HCT116 (cell line): ENCODE data around the gene TARS1. TPM values are rescaled to one million over a fixed set of nuclear protein-coding genes. Genes with fewer than 3 reads are reported as not detected.

Experiments
- ATAC-seq: fragments of 200-7000 bp; cut with Tn5 transposase; 2 replicates; pipeline ENCODE4 v1.9.1; 2020; ENCODE audit warnings: mild to moderate bottlenecking, moderate library complexity
- BruUV-seq: library from RNA; stranded (reverse); fragments of 400-500 nt; replicated peaks from 2 replicates; lab custom pipeline; 2021; lab: Mats Ljungman, UMichigan
- CTCF ChIA-PET: fragments of 300-600 bp; sonication (Branson Sonifier 250); formaldehyde crosslinking; loops from one replicate; lab custom pipeline; 2021; ENCODE audit warnings: antibody characterized with exemption; lab: Charles Lee
- POLR2A ChIA-PET: fragments of 300-600, 350-600 bp; sonication (Branson Sonifier 250); formaldehyde crosslinking; loops from one replicate; lab custom pipeline; 2021; ENCODE audit warnings: antibody characterized with exemption; lab: Charles Lee
- RAD21 ChIA-PET, 2 experiments: fragments of 300-600 bp; sonication (Branson Sonifier 250); formaldehyde crosslinking; loops; one replicate each; lab custom pipeline; 2023; ENCODE audit warnings: low total read pairs in 2 of 2; ENCODE audit not compliant: uncharacterized antibody in 2 of 2, unreplicated experiment in 2 of 2, low non-redundant PET in 1 of 2; lab: Charles Lee
- DNase-seq: peaks from one replicate; pipeline ENCODE4 v3.0.0-alpha.2; 2010; ENCODE audit warnings: low read depth, low spot score
- H2AFZ ChIP-seq: fragments of 200-600 bp; shearing (Covaris generic), sonication (generic); 2 replicates; pipeline ENCODE4 v1.6.1; 2017; ENCODE audit warnings: low read depth, mixed run types, mixed read lengths, antibody characterized with exemption, low read length; ENCODE audit not compliant: poor library complexity, severe bottlenecking
- H3K27ac ChIP-seq: 2 replicates; pipeline ENCODE4 v1.5.1; 2012; ENCODE audit warnings: low read depth, low read length
- H3K27me3 ChIP-seq: fragments of 200-600 bp; sonication (generic); 2 replicates; pipeline ENCODE4 v1.6.1; 2016; ENCODE audit warnings: mixed run types, low read length, mixed read lengths; ENCODE audit not compliant: insufficient read depth
- H3K36me3 ChIP-seq, 2 experiments: fragments of 200-500 bp in 1 of 2; fragments of 200-600 bp in 1 of 2; sonication (Bioruptor generic) in 1 of 2; sonication (generic) in 1 of 2; 2 replicates each; pipeline versions ENCODE4 v1.5.1 to v1.6.1; 2014 to 2016; ENCODE audit warnings: low read length in 2 of 2, inconsistent platforms in 1 of 2, mixed read lengths in 1 of 2, mixed run types in 1 of 2; ENCODE audit not compliant: insufficient read depth in 2 of 2, control insufficient read depth in 1 of 2
- H3K4me1 ChIP-seq, 2 experiments: fragments of 200-600 bp in 1 of 2; sonication (generic) in 1 of 2; 2 replicates each; pipeline versions ENCODE4 v1.5.1 to v1.6.1; 2012 to 2017; ENCODE audit warnings: low read length in 2 of 2, inconsistent platforms in 1 of 2, mild to moderate bottlenecking in 1 of 2, mixed read lengths in 1 of 2, mixed run types in 1 of 2, moderate library complexity in 1 of 2; ENCODE audit not compliant: insufficient read depth in 2 of 2, control insufficient read depth in 1 of 2
- H3K4me2 ChIP-seq: fragments of 200-600 bp; sonication (generic); 2 replicates; pipeline ENCODE4 v1.6.1; 2017; ENCODE audit warnings: mixed run types, low read length, mixed read lengths
- H3K4me3 ChIP-seq, 2 experiments: fragments of 200-600 bp in 1 of 2; sonication (generic) in 1 of 2; replicated peaks in 1 of 2; 2 replicates each; pipeline ENCODE4 v1.5.1; 2011 to 2016; ENCODE audit warnings: low read length in 2 of 2, control low read depth in 1 of 2, low read depth in 1 of 2, mild to moderate bottlenecking in 1 of 2, mixed read lengths in 1 of 2, mixed run types in 1 of 2
- H3K79me2 ChIP-seq: fragments of 200-600 bp; sonication (generic); 2 replicates; pipeline ENCODE4 v1.6.1; 2017; ENCODE audit warnings: mild to moderate bottlenecking, mixed run types, low read length, moderate library complexity, mixed read lengths; ENCODE audit not compliant: insufficient read depth
- H3K9ac ChIP-seq: fragments of 200-600 bp; sonication (generic); 2 replicates; pipeline ENCODE4 v1.6.1; 2016; ENCODE audit warnings: low read length, mixed read lengths
- H3K9me2 ChIP-seq: fragments of 200-600 bp; sonication (generic), shearing (Covaris generic); 2 replicates; pipeline ENCODE4 v1.6.1; 2017; ENCODE audit warnings: mixed run types, mild to moderate bottlenecking, moderate library complexity; ENCODE audit not compliant: insufficient read depth
- H3K9me3 ChIP-seq, 2 experiments: fragments of 200-500 bp in 1 of 2; fragments of 200-600 bp in 1 of 2; sonication (Bioruptor generic) in 1 of 2; sonication (generic) in 1 of 2; 2 replicates each; pipeline ENCODE4 v1.6.1; 2014 to 2017; ENCODE audit warnings: low read length in 2 of 2, mixed read lengths in 2 of 2, inconsistent platforms in 1 of 2, low read depth in 1 of 2, mild to moderate bottlenecking in 1 of 2, mixed run types in 1 of 2, moderate library complexity in 1 of 2; ENCODE audit not compliant: control insufficient read depth in 1 of 2, insufficient read depth in 1 of 2
- H4K20me1 ChIP-seq: fragments of 200-600 bp; sonication (generic), shearing (Covaris generic); 2 replicates; pipeline ENCODE4 v1.6.1; 2017; ENCODE audit warnings: mixed run types, mild to moderate bottlenecking, moderate library complexity; ENCODE audit not compliant: insufficient read depth
- CEBPB ChIP-seq: IDR thresholded peaks from 2 replicates; pipeline ENCODE4 v1.6.1; 2012; ENCODE audit warnings: low read depth
- CTCF ChIP-seq, 3 experiments: fragments of 200-600 bp in 1 of 3; sonication (generic) in 1 of 3; IDR thresholded peaks in 2 of 3; conservative IDR thresholded peaks in 1 of 3; 2 replicates each; pipeline ENCODE4 v1.5.1; 2012 to 2017; ENCODE audit warnings: low read depth in 2 of 3, low read length in 2 of 3, antibody characterized with exemption in 1 of 3, borderline replicate concordance in 1 of 3, control low read depth in 1 of 3, mild to moderate bottlenecking in 1 of 3, mixed read lengths in 1 of 3, mixed run types in 1 of 3, moderate library complexity in 1 of 3; ENCODE audit not compliant: insufficient read depth in 1 of 3
- EZH2phosphoT487 ChIP-seq: fragments of 200-600 bp; IDR thresholded peaks from 2 replicates; pipeline ENCODE4 v1.6.1; 2018; ENCODE audit warnings: antibody characterized with exemption, borderline replicate concordance
- FOSL1 ChIP-seq: IDR thresholded peaks from 2 replicates; pipeline ENCODE4 v1.6.1; 2012; ENCODE audit warnings: low read depth
- MAX ChIP-seq: IDR thresholded peaks from 2 replicates; pipeline ENCODE4 v1.6.1; 2012
- POLR2A ChIP-seq: IDR thresholded peaks from 2 replicates; pipeline ENCODE4 v1.7.0; 2011; ENCODE audit warnings: borderline replicate concordance; ENCODE audit not compliant: insufficient read depth, insufficient read length; ENCODE audit errors: extremely low read depth
- RAD21 ChIP-seq: IDR thresholded peaks from 2 replicates; pipeline ENCODE4 v1.6.1; 2012; ENCODE audit warnings: low read depth, mild to moderate bottlenecking
- SIN3A ChIP-seq: IDR thresholded peaks from 2 replicates; pipeline ENCODE4 v1.6.1; 2012; ENCODE audit warnings: low read depth
- SRF ChIP-seq: IDR thresholded peaks from 2 replicates; pipeline ENCODE4 v1.6.1; 2012; ENCODE audit warnings: low read depth
- YY1 ChIP-seq: IDR thresholded peaks from 2 replicates; pipeline ENCODE4 v1.6.1; 2011; ENCODE audit warnings: low read length, low read depth, moderate library complexity, mild to moderate bottlenecking; ENCODE audit not compliant: insufficient replicate concordance; ENCODE audit errors: extremely low read depth
- intact Hi-C: fragments of 100-400 bp; cut with micrococcal nuclease; formaldehyde crosslinking; loops from 2 replicates; pipeline ENCODE4 v1.10.0; 2022
- total RNA-seq: library from RNA; stranded (reverse); gene quantifications from one replicate; pipeline ENCODE4 v1.2.1, GENCODE V29; 2021; ENCODE audit not compliant: unreplicated experiment
- TF ChIP-seq, protein P1 (sequence below): IDR thresholded peaks from 2 replicates; pipeline ENCODE4 v1.6.1; 2012; ENCODE audit warnings: low read depth

The TARS1 gene
- total RNA-seq, 1 experiment from 2014 or later = 291 TPM

DNA sequence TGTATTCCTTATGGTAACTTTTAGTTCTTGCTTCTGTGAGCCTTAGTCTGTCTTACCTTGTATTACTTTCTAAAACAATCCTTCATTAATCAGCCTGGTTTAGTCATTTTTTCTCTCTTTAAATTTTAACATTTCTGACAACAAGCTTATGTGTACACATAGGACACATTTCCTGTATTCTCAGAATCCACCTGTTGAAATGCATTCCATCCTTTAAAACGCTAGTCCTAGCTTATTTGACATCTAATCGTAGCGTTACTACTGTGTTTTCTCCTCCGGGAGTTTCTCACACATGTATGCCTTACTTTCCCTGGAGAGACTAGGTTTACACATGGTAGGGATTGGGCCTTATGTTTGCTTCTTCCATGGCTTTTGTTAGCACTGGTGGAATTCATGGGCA lies 3.8 kb downstream of the TARS1 start:
- Histone ChIP-seq H3K4me2 (no peak overlapping the region), H3K27ac (no peak overlapping the region), H3K36me3 (peaks cover 34 to 41% of the 10 kb centered on the region in 2 experiments), H3K4me3 (no peak overlapping the region), H3K9ac (no peak overlapping the region), H2AFZ (no peak overlapping the region), H3K9me3 (no peaks in the 10 kb centered on the region), H3K9me2 (no peaks in the 10 kb centered on the region), H3K27me3 (no peaks in the 10 kb centered on the region), H4K20me1 (peaks cover 31% of the 10 kb centered on the region; the same call in 1 of the 2 replicates), H3K4me1 (peaks cover 10 to 14% of the 10 kb centered on the region in 2 experiments; a peak in 3 of 4 replicates), H3K79me2 (peaks cover 95% of the 10 kb centered on the region)
- CTCF ChIA-PET = no interaction called here
- RAD21 ChIA-PET = no interaction called here
- intact Hi-C loops = loop anchor here (10.0 kb wide), 2 partner anchors 140 to 1480 kb away; partner anchors contain the start of gene DNAJC21
- ATAC-seq = no peak
- TF ChIP-seq POLR2A (no peak), FOSL1 (no peak), CTCF (IDR thresholded peaks at IDR 0.05 in 2 of 3, conservative IDR thresholded peaks at IDR 0.05 in 1 of 3; ENCODE audit: borderline replicate concordance in 1 of 3, insufficient read depth in 1 of 3, low read depth in 2 of 3, low read length in 2 of 3) (no peak), CEBPB (no peak), RAD21 (no peak), MAX (no peak)
- DNase-seq = no peak
- POLR2A ChIA-PET = no interaction called here
- no TSS peak for BruUV-seq

DNA sequence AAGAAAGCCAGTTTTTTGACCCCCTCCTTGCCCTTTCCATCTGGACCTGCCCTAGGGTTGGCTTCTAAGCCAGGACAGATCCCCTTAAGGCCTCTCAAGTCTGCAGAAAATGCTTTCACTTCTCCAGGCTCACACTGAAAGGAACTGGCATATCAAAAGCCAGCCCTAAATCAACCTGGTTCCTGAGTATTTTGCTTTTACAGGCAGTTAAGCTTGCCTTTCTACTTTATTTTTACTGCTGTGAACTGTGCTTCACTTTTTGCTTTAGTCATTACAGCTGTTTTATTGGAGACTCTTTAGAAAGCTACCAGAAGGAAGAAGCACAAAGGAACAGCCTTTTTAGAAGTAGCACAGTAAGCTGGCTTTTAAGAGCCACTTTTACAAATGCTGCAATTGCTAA lies 5.0 kb downstream of the TARS1 start:
- H3K27ac ChIP-seq = no peak overlapping the region
- intact Hi-C loops = loop anchor here (10.0 kb wide), 2 partner anchors 139 to 1479 kb away; partner anchors contain the start of gene DNAJC21
- H3K79me2 ChIP-seq = peaks cover 100% of the 10 kb centered on the region
- H3K4me1 ChIP-seq = peaks cover 10 to 14% of the 10 kb centered on the region in 2 experiments; a peak in 3 of 4 replicates
- H3K9me3 ChIP-seq = no peaks in the 10 kb centered on the region
- no peak overlapping the region for H3K9ac ChIP-seq
- no peak overlapping the region for H3K4me2 ChIP-seq
- no peaks in the 10 kb centered on the region for H3K27me3 ChIP-seq
- H3K36me3 ChIP-seq = peaks cover 43 to 45% of the 10 kb centered on the region in 2 experiments
- no TSS peak for BruUV-seq
- no peak overlapping the region for H3K4me3 ChIP-seq
- ChIA-PET RAD21 (no interaction called here), CTCF (no interaction called here), POLR2A (no interaction called here)
- H2AFZ ChIP-seq = no peak overlapping the region
- peaks cover 34% of the 10 kb centered on the region; the same call in 1 of the 2 replicates for H4K20me1 ChIP-seq
- no peak for DNase-seq
- H3K9me2 ChIP-seq = no peaks in the 10 kb centered on the region
- no peak for ATAC-seq
- TF ChIP-seq CTCF (IDR thresholded peaks at IDR 0.05 in 2 of 3, conservative IDR thresholded peaks at IDR 0.05 in 1 of 3; ENCODE audit: borderline replicate concordance in 1 of 3, insufficient read depth in 1 of 3, low read depth in 2 of 3, low read length in 2 of 3) = no peak
- TF ChIP-seq SRF = no peak
- TF ChIP-seq CEBPB = no peak
- TF ChIP-seq, protein P1, sequence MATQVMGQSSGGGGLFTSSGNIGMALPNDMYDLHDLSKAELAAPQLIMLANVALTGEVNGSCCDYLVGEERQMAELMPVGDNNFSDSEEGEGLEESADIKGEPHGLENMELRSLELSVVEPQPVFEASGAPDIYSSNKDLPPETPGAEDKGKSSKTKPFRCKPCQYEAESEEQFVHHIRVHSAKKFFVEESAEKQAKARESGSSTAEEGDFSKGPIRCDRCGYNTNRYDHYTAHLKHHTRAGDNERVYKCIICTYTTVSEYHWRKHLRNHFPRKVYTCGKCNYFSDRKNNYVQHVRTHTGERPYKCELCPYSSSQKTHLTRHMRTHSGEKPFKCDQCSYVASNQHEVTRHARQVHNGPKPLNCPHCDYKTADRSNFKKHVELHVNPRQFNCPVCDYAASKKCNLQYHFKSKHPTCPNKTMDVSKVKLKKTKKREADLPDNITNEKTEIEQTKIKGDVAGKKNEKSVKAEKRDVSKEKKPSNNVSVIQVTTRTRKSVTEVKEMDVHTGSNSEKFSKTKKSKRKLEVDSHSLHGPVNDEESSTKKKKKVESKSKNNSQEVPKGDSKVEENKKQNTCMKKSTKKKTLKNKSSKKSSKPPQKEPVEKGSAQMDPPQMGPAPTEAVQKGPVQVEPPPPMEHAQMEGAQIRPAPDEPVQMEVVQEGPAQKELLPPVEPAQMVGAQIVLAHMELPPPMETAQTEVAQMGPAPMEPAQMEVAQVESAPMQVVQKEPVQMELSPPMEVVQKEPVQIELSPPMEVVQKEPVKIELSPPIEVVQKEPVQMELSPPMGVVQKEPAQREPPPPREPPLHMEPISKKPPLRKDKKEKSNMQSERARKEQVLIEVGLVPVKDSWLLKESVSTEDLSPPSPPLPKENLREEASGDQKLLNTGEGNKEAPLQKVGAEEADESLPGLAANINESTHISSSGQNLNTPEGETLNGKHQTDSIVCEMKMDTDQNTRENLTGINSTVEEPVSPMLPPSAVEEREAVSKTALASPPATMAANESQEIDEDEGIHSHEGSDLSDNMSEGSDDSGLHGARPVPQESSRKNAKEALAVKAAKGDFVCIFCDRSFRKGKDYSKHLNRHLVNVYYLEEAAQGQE = no peak
- TF ChIP-seq SIN3A = no peak
- TF ChIP-seq EZH2phosphoT487 = no peak
- no peak for TF ChIP-seq FOSL1
- TF ChIP-seq YY1 = no peak
- TF ChIP-seq POLR2A = no peak
